Spleen (tissue), 11 donors: ENCODE measurements around the gene ATOH8. TPM values are rescaled to one million over a fixed set of nuclear protein-coding genes. Genes with fewer than 3 reads are reported as not detected.

Experiments
- DNase-seq: peaks from one replicate; pipeline ENCODE4 v3.0.0-alpha.2; 2020
- H3K27ac ChIP-seq, 8 donors: fragments of 200-600 bp; sonication (generic) in 7 of 8; 1 replicate in 4 of 8; 2 replicates in 4 of 8; pipeline versions ENCODE4 v1.5.0 to v1.8.0; 2016 to 2021; ENCODE audit warnings: inconsistent platforms in 4 of 8, mild to moderate bottlenecking in 4 of 8, moderate library complexity in 1 of 8
- H3K27me3 ChIP-seq, 7 donors: fragments of 200-600 bp; sonication (generic) in 6 of 7; replicated peaks in 1 of 7; 1 replicate in 4 of 7; 2 replicates in 3 of 7; pipeline versions ENCODE4 v1.5.0 to v1.8.0; 2016 to 2021; ENCODE audit warnings: inconsistent platforms in 3 of 7, mild to moderate bottlenecking in 1 of 7
- H3K36me3 ChIP-seq, 6 donors: fragments of 200-600 bp; sonication (generic) in 5 of 6; 1 replicate in 4 of 6; 2 replicates in 2 of 6; pipeline versions ENCODE4 v1.5.0 to v1.8.0; 2016 to 2021; ENCODE audit warnings: inconsistent platforms in 2 of 6
- H3K4me1 ChIP-seq, 6 donors: fragments of 200-600 bp; sonication (generic) in 5 of 6; 1 replicate in 3 of 6; 2 replicates in 3 of 6; pipeline versions ENCODE4 v1.5.0 to v1.8.0; 2016 to 2021; ENCODE audit warnings: inconsistent platforms in 3 of 6
- H3K4me3 ChIP-seq, 8 donors: fragments of 200-600 bp; sonication (generic) in 7 of 8; 1 replicate in 4 of 8; 2 replicates in 4 of 8; pipeline versions ENCODE4 v1.5.0 to v1.8.0; 2016 to 2021; ENCODE audit warnings: inconsistent platforms in 4 of 8, mild to moderate bottlenecking in 4 of 8, moderate library complexity in 2 of 8
- H3K9me3 ChIP-seq, 8 donors: fragments of 200-600 bp; sonication (generic) in 7 of 8; 1 replicate in 4 of 8; 2 replicates in 4 of 8; pipeline versions ENCODE4 v1.5.0 to v1.8.0; 2016 to 2021; ENCODE audit warnings: inconsistent platforms in 4 of 8
- CTCF ChIP-seq, 11 experiments: fragments of 200-600 bp in 7 of 11; fragments of 450-650 bp in 4 of 11; sonication (generic) in 4 of 11; IDR thresholded peaks in 8 of 11; conservative IDR thresholded peaks in 3 of 11; 1 replicate in 7 of 11; 2 replicates in 4 of 11; pipeline versions ENCODE4 v1.4.0 to v1.8.0; 2016 to 2021; ENCODE audit warnings: antibody characterized with exemption in 11 of 11, inconsistent platforms in 4 of 11, mild to moderate bottlenecking in 1 of 11
- POLR2A ChIP-seq, 3 donors: fragments of 450-650 bp; IDR thresholded peaks; one replicate each; pipeline ENCODE4 v1.5.1; 2017; ENCODE audit warnings: antibody characterized with exemption in 3 of 3, mild to moderate bottlenecking in 1 of 3
- POLR2AphosphoS5 ChIP-seq, 3 donors: sonication (generic); formaldehyde crosslinking; IDR thresholded peaks; one replicate each; pipeline ENCODE4 v1.5.1; 2017; ENCODE audit warnings: antibody characterized with exemption in 3 of 3
- WGBS, 5 donors: extraction: QIAGEN DNeasy Blood & Tissue Kit in 3 of 5; methylation state at CpG; one replicate each; pipeline versions ENCODE4 v1.1.5 to v1.1.7; 2013 to 2018; 5-methylcytosine and 5-hydroxymethylcytosine counted together
- intact Hi-C: fragments of 100-400 bp; cut with DNase I; formaldehyde crosslinking; loops from one replicate; pipeline ENCODE4 v1.15.0; 2023; ENCODE audit warnings: low total_unique reads
- polyA plus RNA-seq, 3 donors: library from polyadenylated mRNA; stranded (reverse); fragments of 200-250 nt; gene quantifications; one replicate each; pipeline ENCODE4 v1.2.1, GENCODE V29; 2013
- total RNA-seq, 7 donors: library from RNA; depleted of rRNA in 3 of 7; stranded (reverse); fragments of >200 nt in 3 of 7; fragmentation: NEBNext Ultra II Directional in 4 of 7; extraction: Animal tissue kit (Norgen Biotek cat#: 25700) in 4 of 7; gene quantifications; one replicate each; pipeline versions ENCODE4 v1.1.0 to v1.2.1, GENCODE V29; 2016 to 2021
- donor health status: healthy with polysubstance abuse.
- donor health status: DM: no; HTN: no; CAD: no; lungs with moderate emphysema.
- donor health status: DM: no; HTN: no; CAD: no.
- donor health status: Bipolar disorder and iron deficiency.
- donor health status: healthy.
- donor health status: DM: no; HTN: no; CAD: no.
- donor health status: DM: yes; HTN: yes; CAD: no.

ATOH8 gene
- total and polyA plus RNA-seq, 10 donors: 6.4 to 53.0 (median 17.4) TPM

GRCh38 chr2:85763132-85763531 lies 9.3 kb downstream of the ATOH8 start:
- no peak overlapping the region for H3K4me3 ChIP-seq
- TF ChIP-seq CTCF (IDR thresholded peaks at IDR 0.05 in 8 of 11, conservative IDR thresholded peaks at IDR 0.05 in 3 of 11): no peak
- TF ChIP-seq POLR2AphosphoS5 (IDR thresholded peaks at IDR 0.05): no peak
- no peaks in the 10 kb centered on the region for H3K9me3 ChIP-seq
- peaks cover 8 to 85% (median 40%) of the 10 kb centered on the region in 6 donors for H3K4me1 ChIP-seq
- 58 to 73% (median 66%) methylated on average over 4 of the region's 4 CpGs for WGBS, 5 donors
- intact Hi-C loops: no loop called here
- no peak overlapping the region for H3K27ac ChIP-seq
- H3K27me3 ChIP-seq: peaks cover 0 to 84% (median 7%) of the 10 kb centered on the region in 7 donors
- DNase-seq: no peak
- no peaks in the 10 kb centered on the region for H3K36me3 ChIP-seq

- intact Hi-C loops: no loop called here
- H3K36me3 ChIP-seq: no peaks in the 10 kb centered on the region
- H3K4me3 ChIP-seq: no peak overlapping the region
- 65 to 93% (median 71%) methylated on average over 12 to 16 of the region's 16 CpGs for WGBS, 5 donors
- H3K4me1 ChIP-seq: peaks cover 8 to 85% (median 40%) of the 10 kb centered on the region in 6 donors
- H3K27ac ChIP-seq: peak overlapping the region in 3 of 8 donors; percentile 25 to 55 (median 44)
- H3K9me3 ChIP-seq: no peaks in the 10 kb centered on the region
- peaks cover 0 to 82% (median 7%) of the 10 kb centered on the region in 7 donors for H3K27me3 ChIP-seq
- TF ChIP-seq POLR2A (IDR thresholded peaks at IDR 0.05) (no peak), CTCF (IDR thresholded peaks at IDR 0.05 in 8 of 11, conservative IDR thresholded peaks at IDR 0.05 in 3 of 11) (no peak), POLR2AphosphoS5 (IDR thresholded peaks at IDR 0.05) (peak in 2 of 3 donors; percentile 26 to 61)
- no peak for DNase-seq
These were observed 10.0 kb downstream of the ATOH8 start for GRCh38 chr2:85763831-85764230.

GRCh38 chr2:85765081-85765731 lies 11.4 kb downstream of the ATOH8 start:
- no peak for DNase-seq

More at GRCh38 chr2:85765081-85765731, 11.4 kb downstream of the ATOH8 start:
- peak overlapping the region in 1 of 8 donors; percentile 3 for H3K4me3 ChIP-seq
- peaks cover 0 to 82% (median 7%) of the 10 kb centered on the region in 7 donors for H3K27me3 ChIP-seq
- WGBS, 5 donors: 16 to 21% (median 18%) methylated on average over 23 to 26 of the region's 26 CpGs
- intact Hi-C loops: no loop called here
- H3K9me3 ChIP-seq: no peaks in the 10 kb centered on the region
- H3K27ac ChIP-seq: peak overlapping the region in 5 of 8 donors; percentile 27 to 62 (median 44)
- TF ChIP-seq POLR2A (IDR thresholded peaks at IDR 0.05) (no peak), CTCF (IDR thresholded peaks at IDR 0.05 in 8 of 11, conservative IDR thresholded peaks at IDR 0.05 in 3 of 11) (no peak), POLR2AphosphoS5 (IDR thresholded peaks at IDR 0.05) (peak in 1 of 3 donors; percentile 13)
- no peaks in the 10 kb centered on the region for H3K36me3 ChIP-seq
- peaks cover 8 to 87% (median 48%) of the 10 kb centered on the region in 6 donors for H3K4me1 ChIP-seq
